MCF 10A (cell line): ENCODE data around the gene DYRK2. TPM values are rescaled to one million over a fixed set of nuclear protein-coding genes. Genes with fewer than 3 reads are reported as not detected.

Experiments used
- BruUV-seq: library from RNA; stranded (reverse); fragments of 400-500 nt; replicated peaks from 2 replicates; lab custom pipeline; 2021; lab: Mats Ljungman, UMichigan
- CTCF ChIA-PET: fragments of 300-600 bp; sonication (Branson Sonifier 250); formaldehyde crosslinking; extraction: SDS; loops from one replicate; lab custom pipeline; 2021; ENCODE audit warnings: antibody characterized with exemption, inconsistent platforms; lab: Yijun Ruan, JAX
- POLR2A ChIA-PET: fragments of 300-600, 350-650 bp; sonication (Branson Sonifier 250); formaldehyde crosslinking; extraction: SDS; loops from one replicate; lab custom pipeline; 2020; ENCODE audit warnings: antibody characterized with exemption, inconsistent platforms; lab: Yijun Ruan, JAX
- DNase-seq: peaks from one replicate; pipeline ENCODE4 v3.0.0-alpha.2; 2018; ENCODE audit not compliant: unreplicated experiment
- H3K27ac Mint-ChIP-seq: one replicate; pipeline ENCODE4 v1.8.0; 2022; ENCODE audit warnings: mild to moderate bottlenecking, low read depth, mixed read lengths; ENCODE audit not compliant: unreplicated experiment
- H3K27me3 Mint-ChIP-seq: one replicate; pipeline ENCODE4 v1.8.0; 2022; ENCODE audit warnings: mixed read lengths; ENCODE audit not compliant: insufficient read depth, unreplicated experiment
- H3K36me3 Mint-ChIP-seq: one replicate; pipeline ENCODE4 v1.8.0; 2022; ENCODE audit warnings: mild to moderate bottlenecking, moderate library complexity, mixed read lengths; ENCODE audit not compliant: insufficient read depth, unreplicated experiment
- H3K4me1 Mint-ChIP-seq: one replicate; pipeline ENCODE4 v1.8.0; 2022; ENCODE audit warnings: mixed read lengths; ENCODE audit not compliant: insufficient read depth, unreplicated experiment
- H3K4me3 Mint-ChIP-seq: one replicate; pipeline ENCODE4 v1.8.0; 2022; ENCODE audit warnings: mild to moderate bottlenecking, moderate library complexity, mixed read lengths; ENCODE audit not compliant: unreplicated experiment
- H3K9me3 Mint-ChIP-seq: one replicate; pipeline ENCODE4 v1.8.0; 2022; ENCODE audit warnings: mixed read lengths; ENCODE audit not compliant: unreplicated experiment
- intact Hi-C: fragments of 100-400 bp; cut with micrococcal nuclease; formaldehyde crosslinking; loops from 2 replicates; pipeline ENCODE4 v1.14.1; 2022
- total RNA-seq: library from RNA; stranded (reverse); gene quantifications from 2 replicates; pipeline ENCODE4 v1.2.3, GENCODE V29; 2022
- TF ChIP-seq, protein P1 (sequence below): fragments of 200-600 bp; IDR thresholded peaks from one replicate; pipeline ENCODE4 v1.8.0; 2022; ENCODE audit warnings: antibody characterized with exemption, mild to moderate bottlenecking; ENCODE audit not compliant: unreplicated experiment

The DYRK2 gene
- total RNA-seq, 1 experiment from 2014 or later: 24.6 TPM

- ChIA-PET CTCF (no interaction called here), POLR2A (no interaction called here)
- TF ChIP-seq, protein P1, sequence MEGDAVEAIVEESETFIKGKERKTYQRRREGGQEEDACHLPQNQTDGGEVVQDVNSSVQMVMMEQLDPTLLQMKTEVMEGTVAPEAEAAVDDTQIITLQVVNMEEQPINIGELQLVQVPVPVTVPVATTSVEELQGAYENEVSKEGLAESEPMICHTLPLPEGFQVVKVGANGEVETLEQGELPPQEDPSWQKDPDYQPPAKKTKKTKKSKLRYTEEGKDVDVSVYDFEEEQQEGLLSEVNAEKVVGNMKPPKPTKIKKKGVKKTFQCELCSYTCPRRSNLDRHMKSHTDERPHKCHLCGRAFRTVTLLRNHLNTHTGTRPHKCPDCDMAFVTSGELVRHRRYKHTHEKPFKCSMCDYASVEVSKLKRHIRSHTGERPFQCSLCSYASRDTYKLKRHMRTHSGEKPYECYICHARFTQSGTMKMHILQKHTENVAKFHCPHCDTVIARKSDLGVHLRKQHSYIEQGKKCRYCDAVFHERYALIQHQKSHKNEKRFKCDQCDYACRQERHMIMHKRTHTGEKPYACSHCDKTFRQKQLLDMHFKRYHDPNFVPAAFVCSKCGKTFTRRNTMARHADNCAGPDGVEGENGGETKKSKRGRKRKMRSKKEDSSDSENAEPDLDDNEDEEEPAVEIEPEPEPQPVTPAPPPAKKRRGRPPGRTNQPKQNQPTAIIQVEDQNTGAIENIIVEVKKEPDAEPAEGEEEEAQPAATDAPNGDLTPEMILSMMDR: no peak
- Mint-ChIP-seq H3K9me3 (no peaks in the 10 kb centered on the region), H3K4me1 (no peaks in the 10 kb centered on the region), H3K4me3 (no peak overlapping the region), H3K27me3 (no peaks in the 10 kb centered on the region), H3K36me3 (no peaks in the 10 kb centered on the region), H3K27ac (no peak overlapping the region)
- no TSS peak for BruUV-seq
- no peak for DNase-seq
- intact Hi-C loops: no loop called here
These were observed 39.2 kb upstream of the DYRK2 start for GRCh38 chr12:67609226-67609870.

- H3K4me3 Mint-ChIP-seq: no peak overlapping the region
These were observed 35.5 kb upstream of the DYRK2 start for GRCh38 chr12:67613040-67613439.

DNA sequence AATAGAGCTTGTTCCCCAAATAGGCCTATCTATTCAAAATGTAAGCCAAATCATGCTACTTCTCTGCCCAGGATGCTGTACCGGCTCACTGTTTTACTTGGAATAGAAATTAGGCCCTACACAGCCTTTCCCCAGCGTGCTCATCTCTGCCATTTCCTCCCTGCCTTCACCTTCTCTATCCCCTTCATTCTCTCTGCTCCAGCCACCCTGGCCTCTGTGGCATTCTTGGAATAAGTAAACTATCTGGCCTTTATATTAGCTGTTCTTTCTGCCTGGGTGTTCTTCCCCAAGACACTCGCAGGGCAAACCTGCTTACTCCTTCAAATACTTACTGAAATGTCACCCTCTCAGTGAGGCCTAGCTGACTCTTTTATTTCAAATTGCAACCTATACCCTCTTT lies 30.9 kb upstream of the DYRK2 start:
- Mint-ChIP-seq H3K27me3 (no peaks in the 10 kb centered on the region), H3K27ac (no peak overlapping the region), H3K9me3 (no peaks in the 10 kb centered on the region), H3K36me3 (no peaks in the 10 kb centered on the region), H3K4me1 (no peaks in the 10 kb centered on the region), H3K4me3 (no peak overlapping the region)
- TF ChIP-seq, protein P1: no peak
- intact Hi-C loops: no loop called here
- DNase-seq: no peak
- BruUV-seq: no TSS peak
- POLR2A ChIA-PET: interaction anchor here (0.5 to 1.6 kb wide), 3 partner anchors 10 to 46 kb away, joined by 3 to 5 read pairs (median 3); no protein-coding TSS in a partner anchor
- CTCF ChIA-PET: interaction anchor here (0.6 to 0.8 kb wide), 3 partner anchors 17 to 176 kb away, joined by 3 read pairs; no protein-coding TSS in a partner anchor

More at GRCh38 chr12:67613040-67613439, 35.5 kb upstream of the DYRK2 start:
- no peak for DNase-seq
- ChIA-PET CTCF (no interaction called here), POLR2A (interaction anchor here (0.7 kb wide), 1 partner anchor 186 kb away, joined by 3 read pairs; no protein-coding TSS in a partner anchor)
- H3K27me3 Mint-ChIP-seq: no peaks in the 10 kb centered on the region
- H3K9me3 Mint-ChIP-seq: no peaks in the 10 kb centered on the region
- BruUV-seq: no TSS peak
- TF ChIP-seq, protein P1: no peak
- no peaks in the 10 kb centered on the region for H3K36me3 Mint-ChIP-seq
- intact Hi-C loops: no loop called here
- no peak overlapping the region for H3K27ac Mint-ChIP-seq
- no peaks in the 10 kb centered on the region for H3K4me1 Mint-ChIP-seq

DNA sequence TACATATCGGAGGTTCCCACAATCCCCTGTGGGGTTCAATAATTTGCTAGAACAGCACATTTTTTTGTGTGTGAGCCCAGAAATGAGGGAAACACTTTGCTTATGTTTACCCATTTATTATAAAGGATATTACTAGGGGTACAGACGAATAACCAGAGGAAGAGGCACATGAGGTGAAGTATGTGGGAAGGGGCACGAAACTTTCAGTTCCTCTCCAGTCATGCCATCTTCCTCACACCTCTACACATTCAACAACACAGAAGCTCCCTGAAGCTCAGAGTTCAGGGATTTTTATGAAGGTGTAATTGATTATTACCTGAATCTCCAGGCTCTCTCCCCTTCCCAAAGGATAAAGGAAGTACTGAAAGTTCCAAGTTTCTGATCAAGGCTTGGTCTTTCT lies 30.2 kb upstream of the DYRK2 start:
- Mint-ChIP-seq H3K9me3 (no peaks in the 10 kb centered on the region), H3K27me3 (no peaks in the 10 kb centered on the region), H3K4me1 (no peaks in the 10 kb centered on the region), H3K4me3 (no peak overlapping the region), H3K36me3 (no peaks in the 10 kb centered on the region), H3K27ac (no peak overlapping the region)
- TF ChIP-seq, protein P1: no peak
- intact Hi-C loops: no loop called here
- CTCF ChIA-PET: interaction anchor here (0.6 to 0.8 kb wide), 2 partner anchors 16 to 177 kb away, joined by 3 read pairs; no protein-coding TSS in a partner anchor
- no TSS peak for BruUV-seq
- POLR2A ChIA-PET: interaction anchor here (0.5 to 1.6 kb wide), 4 partner anchors 11 to 46 kb away, joined by 3 to 5 read pairs (median 3); no protein-coding TSS in a partner anchor
- no peak for DNase-seq
